Karpas-422 (cell line): ENCODE results near the gene ERC2. TPM values are rescaled to one million over a fixed set of nuclear protein-coding genes. Genes with fewer than 3 reads are reported as not detected.

Experiments
- DNase-seq: peaks from one replicate; pipeline ENCODE4 v3.0.0-alpha.2; 2015
- H2AFZ ChIP-seq: fragments of 200-600 bp; sonication (generic); 2 replicates; pipeline ENCODE4 v1.6.1; 2014; ENCODE audit warnings: antibody characterized with exemption, low read length, mixed read lengths
- H3K27ac ChIP-seq: fragments of 200-600 bp; sonication (generic); 2 replicates; pipeline ENCODE4 v1.5.1; 2014; ENCODE audit warnings: mild to moderate bottlenecking, low read length, moderate library complexity
- H3K27me3 ChIP-seq: fragments of 200-600 bp; sonication (generic); 2 replicates; pipeline ENCODE4 v1.6.1; 2014; ENCODE audit warnings: low read length, mixed read lengths
- H3K36me3 ChIP-seq: fragments of 200-600 bp; sonication (generic); 2 replicates; pipeline ENCODE4 v1.6.1; 2014; ENCODE audit warnings: low read length, mixed read lengths; ENCODE audit not compliant: insufficient read depth
- H3K4me1 ChIP-seq: fragments of 200-600 bp; sonication (generic); 2 replicates; pipeline ENCODE4 v1.6.1; 2014; ENCODE audit warnings: mild to moderate bottlenecking, low read length, mixed read lengths
- H3K4me2 ChIP-seq: fragments of 200-600 bp; sonication (generic); 2 replicates; pipeline ENCODE4 v1.6.1; 2014; ENCODE audit warnings: low read length, low read depth, mild to moderate bottlenecking; ENCODE audit not compliant: poor library complexity, severe bottlenecking
- H3K4me3 ChIP-seq: fragments of 200-600 bp; sonication (generic); 2 replicates; pipeline ENCODE4 v1.5.1; 2014; ENCODE audit warnings: mild to moderate bottlenecking, antibody characterized with exemption, low read length, mixed read lengths
- H3K79me2 ChIP-seq: fragments of 200-600 bp; sonication (generic); 2 replicates; pipeline ENCODE4 v1.6.1; 2014; ENCODE audit warnings: mild to moderate bottlenecking, low read length, mixed read lengths
- H3K9ac ChIP-seq: fragments of 200-600 bp; sonication (generic); 2 replicates; pipeline ENCODE4 v1.6.0; 2014; ENCODE audit warnings: low read length
- H3K9me2 ChIP-seq: fragments of 200-600 bp; sonication (generic), shearing (Covaris generic); replicated peaks from 2 replicates; pipeline ENCODE4 v1.6.0; 2014; ENCODE audit warnings: mild to moderate bottlenecking, low read length, moderate library complexity; ENCODE audit not compliant: insufficient read depth
- H3K9me3 ChIP-seq: fragments of 300-700, 200-600 bp; sonication (generic); 2 replicates; pipeline ENCODE4 v1.6.1; 2014; ENCODE audit warnings: low read length, mixed read lengths
- H4K20me1 ChIP-seq: fragments of 200-600 bp; sonication (generic); 2 replicates; pipeline ENCODE4 v1.6.1; 2014; ENCODE audit warnings: mild to moderate bottlenecking, antibody characterized with exemption, low read length, low read depth; ENCODE audit not compliant: insufficient read depth
- total RNA-seq: library from RNA; depleted of rRNA; stranded (reverse); fragments of >200 nt; shearing (Covaris generic); gene quantifications from 2 replicates; pipeline ENCODE4 v1.2.3, GENCODE V29; 2014; ENCODE audit warnings: low replicate concordance

Gene ERC2
- total RNA-seq, 1 experiment from 2014 or later: 3.7 TPM

GRCh38 chr3:55771503-55771902, 696.8 kb downstream of the ERC2 start:
- Histone ChIP-seq H3K79me2 (no peaks in the 10 kb centered on the region), H4K20me1 (no peaks in the 10 kb centered on the region), H3K27ac (no peak overlapping the region), H3K4me1 (peaks cover 8% of the 10 kb centered on the region; the same call in 1 of the 2 replicates), H3K9me3 (no peaks in the 10 kb centered on the region), H3K9me2 (no peaks in the 10 kb centered on the region), H3K4me3 (no peak overlapping the region), H3K27me3 (no peaks in the 10 kb centered on the region), H3K4me2 (no peak overlapping the region), H3K36me3 (no peaks in the 10 kb centered on the region), H3K9ac (no peak overlapping the region), H2AFZ (no peak overlapping the region)
- DNase-seq: no peak

- no peaks in the 10 kb centered on the region for H3K27me3 ChIP-seq
- no peak overlapping the region for H3K4me2 ChIP-seq
- no peaks in the 10 kb centered on the region for H3K9me3 ChIP-seq
- H3K9me2 ChIP-seq: no peaks in the 10 kb centered on the region
- no peaks in the 10 kb centered on the region for H3K36me3 ChIP-seq
- no peak for DNase-seq
- H2AFZ ChIP-seq: no peak overlapping the region
- H3K27ac ChIP-seq: no peak overlapping the region
- H3K4me3 ChIP-seq: no peak overlapping the region
- no peak overlapping the region for H3K9ac ChIP-seq
- no peaks in the 10 kb centered on the region for H4K20me1 ChIP-seq
- H3K79me2 ChIP-seq: no peaks in the 10 kb centered on the region
- H3K4me1 ChIP-seq: 0 out of 2 replicates have a peak, but pooled peaks cover 7% of the 10 kb centered on the region
Observed at GRCh38 chr3:55770077-55770476, 698.2 kb downstream of the ERC2 start.

DNA sequence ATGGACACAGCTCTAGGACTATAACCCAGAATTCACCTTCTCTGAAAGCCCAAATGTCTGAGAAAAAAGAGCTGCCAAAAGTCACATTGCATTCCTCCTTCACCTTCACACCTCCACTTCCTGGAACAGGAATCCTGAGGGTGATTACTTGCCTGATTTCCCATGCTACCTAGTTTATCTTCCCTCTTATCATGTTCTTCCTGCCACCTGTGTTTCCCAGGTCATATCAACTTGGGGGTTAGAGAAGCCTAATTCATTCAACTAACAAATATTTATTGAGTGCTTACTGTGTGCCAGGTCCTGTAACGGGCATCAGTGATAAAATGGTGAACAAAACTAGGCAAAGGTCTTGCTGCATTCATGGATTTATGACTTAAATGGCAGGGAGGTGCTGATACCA, 701.5 kb downstream of the ERC2 start:
- no peaks in the 10 kb centered on the region for H3K9me2 ChIP-seq
- no peaks in the 10 kb centered on the region for H3K36me3 ChIP-seq
- 0 out of 2 replicates have a peak, but pooled peaks cover 11% of the 10 kb centered on the region for H3K4me1 ChIP-seq
- no peak overlapping the region for H3K4me3 ChIP-seq
- no peak for DNase-seq
- no peaks in the 10 kb centered on the region for H4K20me1 ChIP-seq
- H3K79me2 ChIP-seq: no peaks in the 10 kb centered on the region
- H2AFZ ChIP-seq: no peak overlapping the region
- no peak overlapping the region for H3K4me2 ChIP-seq
- no peak overlapping the region for H3K27ac ChIP-seq
- H3K9me3 ChIP-seq: no peaks in the 10 kb centered on the region
- H3K27me3 ChIP-seq: no peaks in the 10 kb centered on the region
- H3K9ac ChIP-seq: no peak overlapping the region

DNA sequence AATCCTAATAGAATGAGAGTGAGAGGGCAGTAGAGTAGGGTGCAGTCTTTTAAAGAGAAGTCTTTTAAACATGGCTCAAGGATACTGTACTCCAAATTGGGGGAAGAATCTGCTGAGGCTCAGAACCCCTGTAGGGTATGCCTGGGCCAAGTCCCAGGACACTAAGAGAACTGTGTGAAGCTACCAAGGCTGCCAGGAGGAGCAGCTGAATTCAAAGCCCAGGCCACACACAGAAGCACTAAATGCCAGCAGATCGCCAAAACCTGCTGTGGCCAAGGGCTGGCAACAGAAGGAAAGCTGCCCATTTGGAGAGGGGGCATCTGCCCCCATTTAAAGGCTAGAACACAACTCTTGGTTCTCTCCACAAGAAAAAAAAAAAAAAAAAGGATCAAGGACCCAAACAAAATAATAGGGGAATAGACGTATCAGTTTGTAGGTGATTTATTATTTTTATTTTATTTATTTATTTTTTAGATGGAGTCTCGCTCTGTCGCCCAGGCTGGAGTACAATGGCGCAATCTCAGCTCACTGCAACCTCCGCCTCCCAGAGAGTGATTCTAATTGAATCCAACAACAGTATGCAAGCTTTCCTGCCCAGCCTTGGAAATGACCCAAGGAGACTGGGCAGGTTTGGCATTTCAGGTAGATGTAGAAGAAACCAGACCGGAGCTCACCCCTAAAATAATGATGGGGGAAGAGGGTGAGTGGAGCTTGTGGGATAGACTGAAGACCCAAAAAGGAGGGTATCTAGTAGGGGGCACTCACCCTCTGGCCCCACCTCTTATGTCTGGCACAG, 702.2 kb downstream of the ERC2 start:
- Histone ChIP-seq H2AFZ (no peak overlapping the region), H3K9me3 (no peaks in the 10 kb centered on the region), H3K79me2 (no peaks in the 10 kb centered on the region), H3K4me2 (no peak overlapping the region), H4K20me1 (no peaks in the 10 kb centered on the region), H3K27me3 (no peaks in the 10 kb centered on the region), H3K4me1 (0 out of 2 replicates have a peak, but pooled peaks cover 11% of the 10 kb centered on the region), H3K36me3 (no peaks in the 10 kb centered on the region), H3K9me2 (no peaks in the 10 kb centered on the region), H3K4me3 (no peak overlapping the region), H3K9ac (no peak overlapping the region), H3K27ac (no peak overlapping the region)
- DNase-seq: no peak

DNA sequence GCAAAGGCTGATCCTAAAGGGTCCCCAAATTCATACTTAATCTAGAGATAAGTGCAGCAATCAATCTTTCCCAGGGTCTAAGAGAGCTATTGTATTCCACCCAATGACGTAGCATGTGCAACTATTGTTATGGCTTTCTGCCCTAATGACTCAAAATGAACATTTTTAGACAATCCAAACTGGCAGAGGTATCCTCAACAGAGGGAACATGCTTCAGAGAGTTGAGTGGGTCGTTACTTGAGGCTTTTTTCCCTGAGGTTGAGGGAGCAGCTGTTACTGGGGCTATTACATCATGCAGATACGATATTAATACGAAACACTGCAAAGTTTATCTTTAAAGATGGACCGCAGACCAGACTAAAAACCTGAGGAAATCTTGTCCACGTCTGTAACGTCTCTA, 702.9 kb downstream of the ERC2 start:
- Histone ChIP-seq H3K27ac (no peak overlapping the region), H2AFZ (no peak overlapping the region), H3K4me2 (no peak overlapping the region), H3K36me3 (no peaks in the 10 kb centered on the region), H3K9me3 (no peaks in the 10 kb centered on the region), H3K4me3 (no peak overlapping the region), H3K79me2 (no peaks in the 10 kb centered on the region), H3K27me3 (no peaks in the 10 kb centered on the region), H3K4me1 (0 out of 2 replicates have a peak, but pooled peaks cover 11% of the 10 kb centered on the region), H4K20me1 (no peaks in the 10 kb centered on the region), H3K9ac (no peak overlapping the region), H3K9me2 (no peaks in the 10 kb centered on the region)
- no peak for DNase-seq

DNA sequence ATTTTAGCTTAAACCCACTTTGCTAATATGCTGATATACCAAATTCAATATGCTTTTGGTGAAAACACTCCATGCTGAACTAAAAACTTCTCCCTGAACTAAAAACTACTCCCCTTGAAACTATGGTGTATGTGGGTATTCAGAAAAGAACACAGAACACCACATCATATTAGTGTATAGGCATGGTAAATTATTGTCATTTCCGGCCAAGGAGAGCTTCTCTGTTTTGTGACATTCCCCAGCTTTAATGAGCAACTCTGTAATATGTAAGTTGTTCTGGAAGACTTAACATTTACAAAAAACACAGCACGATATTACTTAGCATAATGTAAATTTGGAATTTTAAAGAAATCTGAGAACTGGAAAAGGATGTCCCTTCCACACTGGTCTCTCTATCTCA, 711.3 kb downstream of the ERC2 start:
- no peak overlapping the region for H3K4me3 ChIP-seq
- DNase-seq: no peak
- no peak overlapping the region for H3K27ac ChIP-seq
- no peaks in the 10 kb centered on the region for H3K36me3 ChIP-seq
- no peaks in the 10 kb centered on the region for H3K27me3 ChIP-seq
- no peak overlapping the region for H2AFZ ChIP-seq
- peaks cover 20% of the 10 kb centered on the region for H3K4me1 ChIP-seq
- H4K20me1 ChIP-seq: no peaks in the 10 kb centered on the region
- no peaks in the 10 kb centered on the region for H3K79me2 ChIP-seq
- H3K4me2 ChIP-seq: no peak overlapping the region
- no peaks in the 10 kb centered on the region for H3K9me2 ChIP-seq
- no peak overlapping the region for H3K9ac ChIP-seq
- no peaks in the 10 kb centered on the region for H3K9me3 ChIP-seq

GRCh38 chr3:55755516-55756205, 712.6 kb downstream of the ERC2 start:
- no peaks in the 10 kb centered on the region for H3K36me3 ChIP-seq
- no peak overlapping the region for H3K9ac ChIP-seq
- H3K79me2 ChIP-seq: no peaks in the 10 kb centered on the region
- H3K4me2 ChIP-seq: no peak overlapping the region
- H3K4me1 ChIP-seq: peaks cover 26% of the 10 kb centered on the region
- H3K27ac ChIP-seq: no peak overlapping the region
- no peaks in the 10 kb centered on the region for H3K9me2 ChIP-seq
- H3K4me3 ChIP-seq: no peak overlapping the region
- no peak for DNase-seq
- H3K9me3 ChIP-seq: no peaks in the 10 kb centered on the region
- H2AFZ ChIP-seq: no peak overlapping the region
- H4K20me1 ChIP-seq: no peaks in the 10 kb centered on the region
- H3K27me3 ChIP-seq: no peaks in the 10 kb centered on the region

GRCh38 chr3:55752911-55753310, 715.4 kb downstream of the ERC2 start:
- no peaks in the 10 kb centered on the region for H3K27me3 ChIP-seq
- no peak overlapping the region for H3K27ac ChIP-seq
- H3K79me2 ChIP-seq: no peaks in the 10 kb centered on the region
- H3K9me3 ChIP-seq: no peaks in the 10 kb centered on the region
- no peak overlapping the region for H2AFZ ChIP-seq
- H3K4me1 ChIP-seq: peaks cover 11% of the 10 kb centered on the region
- H3K4me3 ChIP-seq: no peak overlapping the region
- H4K20me1 ChIP-seq: no peaks in the 10 kb centered on the region
- no peak overlapping the region for H3K4me2 ChIP-seq
- DNase-seq: no peak
- H3K9me2 ChIP-seq: no peaks in the 10 kb centered on the region
- H3K36me3 ChIP-seq: no peaks in the 10 kb centered on the region
- H3K9ac ChIP-seq: no peak overlapping the region
